GM18951 (cell line): ENCODE results near the gene GPR180.

Experiments
- POLR2A ChIP-seq: IDR thresholded peaks from 4 replicates; pipeline ENCODE4 v1.6.1; 2011; ENCODE audit warnings: mild to moderate bottlenecking; ENCODE audit not compliant: insufficient read length, insufficient read depth; ENCODE audit errors: extremely low read depth
- in situ Hi-C: fragments of 300-500 bp; cut with MboI; formaldehyde crosslinking; loops from one replicate; pipeline ENCODE4 v1.12.0; 2022; ENCODE audit warnings: low sequenced_read_pairs, mixed read lengths, inconsistent platforms; ENCODE audit not compliant: unreplicated experiment

The GPR180 gene

GRCh38 chr13:94640721-94641120, 39.1 kb downstream of the GPR180 start:
- in situ Hi-C loops: no loop called here
- no peak for TF ChIP-seq POLR2A

GRCh38 chr13:94641409-94641941, 39.8 kb downstream of the GPR180 start:
- in situ Hi-C loops: no loop called here
- TF ChIP-seq POLR2A: no peak

- in situ Hi-C loops: no loop called here
- no peak for TF ChIP-seq POLR2A
Observed at GRCh38 chr13:94646904-94647303, 45.2 kb downstream of the GPR180 start.

GRCh38 chr13:94656176-94656575, 54.5 kb downstream of the GPR180 start:
- in situ Hi-C loops: no loop called here
- no peak for TF ChIP-seq POLR2A

GRCh38 chr13:94656766-94657165, 55.1 kb downstream of the GPR180 start:
- TF ChIP-seq POLR2A: no peak
- in situ Hi-C loops: no loop called here

- TF ChIP-seq POLR2A: no peak
- in situ Hi-C loops: no loop called here
Observed at GRCh38 chr13:94657167-94657566, 55.5 kb downstream of the GPR180 start.

- in situ Hi-C loops: no loop called here
- no peak for TF ChIP-seq POLR2A
Observed at GRCh38 chr13:94658926-94659597, 57.4 kb downstream of the GPR180 start.

GRCh38 chr13:94659598-94659946, 57.9 kb downstream of the GPR180 start:
- in situ Hi-C loops: no loop called here
- TF ChIP-seq POLR2A: no peak

- in situ Hi-C loops: no loop called here
- TF ChIP-seq POLR2A: no peak
Observed at GRCh38 chr13:94660695-94661326, 59.2 kb downstream of the GPR180 start.

GRCh38 chr13:94661406-94661805, 59.7 kb downstream of the GPR180 start:
- TF ChIP-seq POLR2A: no peak
- in situ Hi-C loops: no loop called here

- in situ Hi-C loops: no loop called here
- TF ChIP-seq POLR2A: no peak
Observed at GRCh38 chr13:94662274-94662945, 60.8 kb downstream of the GPR180 start.

- in situ Hi-C loops: no loop called here
Observed at GRCh38 chr13:94664889-94665288, 63.2 kb downstream of the GPR180 start.

GRCh38 chr13:94666065-94666464, 64.4 kb downstream of the GPR180 start:
- in situ Hi-C loops: no loop called here

More at GRCh38 chr13:94664889-94665288, 63.2 kb downstream of the GPR180 start:
- no peak for TF ChIP-seq POLR2A

GRCh38 chr13:94667190-94667589, 65.5 kb downstream of the GPR180 start:
- in situ Hi-C loops: no loop called here
- TF ChIP-seq POLR2A: no peak

More at GRCh38 chr13:94666065-94666464, 64.4 kb downstream of the GPR180 start:
- no peak for TF ChIP-seq POLR2A

- no peak for TF ChIP-seq POLR2A
- in situ Hi-C loops: no loop called here
Observed at GRCh38 chr13:94672400-94672799, 70.7 kb downstream of the GPR180 start.
